H1 (cell line): Measurements from ENCODE around the gene COBLL1.

Source experiments
- FOSL1 ChIP-seq: IDR thresholded peaks from 2 replicates; pipeline ENCODE4 v1.6.1; 2011; ENCODE audit warnings: mild to moderate bottlenecking, low read depth, low read length, moderate library complexity; ENCODE audit not compliant: insufficient read depth
- POLR2A ChIP-seq, 2 experiments: IDR thresholded peaks; 1 replicate in 1 of 2; 2 replicates in 1 of 2; pipeline ENCODE4 v1.6.1; 2011; ENCODE audit warnings: low read depth in 2 of 2, low read length in 2 of 2, mild to moderate bottlenecking in 2 of 2; ENCODE audit errors: control extremely low read depth in 1 of 2
- TF ChIP-seq, protein P1 (sequence below), 3 experiments: IDR thresholded peaks; 1 replicate in 2 of 3; 2 replicates in 1 of 3; pipeline versions ENCODE4 v1.5.1 to v1.6.1; 2011; ENCODE audit warnings: low read length in 3 of 3, mild to moderate bottlenecking in 3 of 3, inconsistent platforms in 2 of 3, low read depth in 1 of 3, moderate library complexity in 1 of 3; ENCODE audit not compliant: insufficient read depth in 1 of 3; ENCODE audit errors: control extremely low read depth in 1 of 3

DNA sequence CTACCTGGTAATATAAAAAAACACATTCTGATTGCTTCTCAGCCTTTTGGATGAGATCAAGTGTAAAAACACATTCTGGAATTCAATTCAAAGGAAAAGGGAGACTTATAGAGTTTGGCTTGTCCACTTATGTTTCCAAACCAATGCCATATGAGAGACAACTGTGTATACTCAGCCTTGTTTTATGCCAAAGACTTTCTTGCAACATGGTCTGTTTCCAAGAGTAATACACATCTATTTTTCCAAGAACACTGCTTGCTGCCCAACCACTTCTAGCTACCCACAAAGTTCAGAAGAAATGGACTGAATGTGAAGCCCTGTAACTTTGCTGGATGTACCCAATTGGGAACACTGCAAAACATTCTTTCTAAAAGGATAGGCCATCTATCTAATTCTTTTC lies 172.3 kb downstream of the COBLL1 start:
- no peak for TF ChIP-seq FOSL1
- TF ChIP-seq POLR2A (IDR thresholded peaks at IDR 0.05; ENCODE audit: control extremely low read depth in 1 of 2, low read depth in 2 of 2, low read length in 2 of 2): no peak
- TF ChIP-seq, protein P1, sequence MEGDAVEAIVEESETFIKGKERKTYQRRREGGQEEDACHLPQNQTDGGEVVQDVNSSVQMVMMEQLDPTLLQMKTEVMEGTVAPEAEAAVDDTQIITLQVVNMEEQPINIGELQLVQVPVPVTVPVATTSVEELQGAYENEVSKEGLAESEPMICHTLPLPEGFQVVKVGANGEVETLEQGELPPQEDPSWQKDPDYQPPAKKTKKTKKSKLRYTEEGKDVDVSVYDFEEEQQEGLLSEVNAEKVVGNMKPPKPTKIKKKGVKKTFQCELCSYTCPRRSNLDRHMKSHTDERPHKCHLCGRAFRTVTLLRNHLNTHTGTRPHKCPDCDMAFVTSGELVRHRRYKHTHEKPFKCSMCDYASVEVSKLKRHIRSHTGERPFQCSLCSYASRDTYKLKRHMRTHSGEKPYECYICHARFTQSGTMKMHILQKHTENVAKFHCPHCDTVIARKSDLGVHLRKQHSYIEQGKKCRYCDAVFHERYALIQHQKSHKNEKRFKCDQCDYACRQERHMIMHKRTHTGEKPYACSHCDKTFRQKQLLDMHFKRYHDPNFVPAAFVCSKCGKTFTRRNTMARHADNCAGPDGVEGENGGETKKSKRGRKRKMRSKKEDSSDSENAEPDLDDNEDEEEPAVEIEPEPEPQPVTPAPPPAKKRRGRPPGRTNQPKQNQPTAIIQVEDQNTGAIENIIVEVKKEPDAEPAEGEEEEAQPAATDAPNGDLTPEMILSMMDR (IDR thresholded peaks at IDR 0.05; ENCODE audit: control extremely low read depth in 1 of 3, insufficient read depth in 1 of 3, low read depth in 1 of 3, low read length in 3 of 3): no peak
